ENCODE data around the gene FBLN1.
"Not testable (repeated sequence)": the region's sequence is repeated elsewhere in the genome, so short reads cannot be mapped to it uniquely, and the experiment has no call there.

Gene FBLN1

DNA sequence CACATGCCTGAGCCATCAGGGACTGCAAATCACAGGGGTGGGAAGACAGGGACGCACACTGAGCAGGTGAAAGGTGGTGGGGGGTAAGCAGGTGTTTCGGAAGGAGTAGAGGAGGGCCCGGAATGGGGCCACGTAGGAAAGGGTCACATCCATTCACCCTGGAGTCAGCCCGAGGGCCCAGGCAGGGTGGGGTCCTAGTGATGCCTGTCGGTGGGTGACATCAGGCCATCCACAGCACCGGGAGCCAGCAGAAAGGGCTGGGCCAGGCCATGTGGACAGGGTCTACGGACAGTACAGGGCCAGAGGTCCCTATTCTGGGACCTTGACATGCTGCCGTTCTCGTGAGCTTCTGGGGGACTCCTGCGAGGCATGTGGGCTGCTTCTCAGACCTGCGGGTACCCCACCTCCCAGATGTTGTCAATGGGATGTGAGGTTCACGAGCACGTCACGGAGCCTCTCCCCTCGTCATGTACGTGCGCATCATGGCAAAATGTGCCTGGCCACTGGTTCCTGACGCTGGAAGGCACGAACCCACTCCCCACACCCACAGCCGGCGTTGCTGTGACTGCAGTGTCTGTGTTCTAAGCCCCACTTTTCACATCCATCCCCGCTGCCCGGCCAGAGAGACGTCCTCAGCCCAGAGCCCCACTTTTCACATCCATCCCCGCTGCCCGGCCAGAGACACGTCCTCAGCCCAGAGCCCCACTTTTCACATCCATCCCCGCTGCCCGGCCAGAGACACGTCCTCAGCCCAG is 84.1 kb downstream of the FBLN1 start:
- DNase-seq: no peak
- H3K9me3 Mint-ChIP-seq: no peaks in the 10 kb centered on the region
- H3K4me1 Mint-ChIP-seq (ENCODE audit: low read depth): peaks cover 8% of the 10 kb centered on the region
- H3K27me3 Mint-ChIP-seq: peaks cover 4% of the 10 kb centered on the region
- H3K27ac Mint-ChIP-seq: no peak overlapping the region
- no peak overlapping the region for H3K4me3 Mint-ChIP-seq
- no peaks in the 10 kb centered on the region for H3K36me3 Mint-ChIP-seq (ENCODE audit: low read depth)

DNA sequence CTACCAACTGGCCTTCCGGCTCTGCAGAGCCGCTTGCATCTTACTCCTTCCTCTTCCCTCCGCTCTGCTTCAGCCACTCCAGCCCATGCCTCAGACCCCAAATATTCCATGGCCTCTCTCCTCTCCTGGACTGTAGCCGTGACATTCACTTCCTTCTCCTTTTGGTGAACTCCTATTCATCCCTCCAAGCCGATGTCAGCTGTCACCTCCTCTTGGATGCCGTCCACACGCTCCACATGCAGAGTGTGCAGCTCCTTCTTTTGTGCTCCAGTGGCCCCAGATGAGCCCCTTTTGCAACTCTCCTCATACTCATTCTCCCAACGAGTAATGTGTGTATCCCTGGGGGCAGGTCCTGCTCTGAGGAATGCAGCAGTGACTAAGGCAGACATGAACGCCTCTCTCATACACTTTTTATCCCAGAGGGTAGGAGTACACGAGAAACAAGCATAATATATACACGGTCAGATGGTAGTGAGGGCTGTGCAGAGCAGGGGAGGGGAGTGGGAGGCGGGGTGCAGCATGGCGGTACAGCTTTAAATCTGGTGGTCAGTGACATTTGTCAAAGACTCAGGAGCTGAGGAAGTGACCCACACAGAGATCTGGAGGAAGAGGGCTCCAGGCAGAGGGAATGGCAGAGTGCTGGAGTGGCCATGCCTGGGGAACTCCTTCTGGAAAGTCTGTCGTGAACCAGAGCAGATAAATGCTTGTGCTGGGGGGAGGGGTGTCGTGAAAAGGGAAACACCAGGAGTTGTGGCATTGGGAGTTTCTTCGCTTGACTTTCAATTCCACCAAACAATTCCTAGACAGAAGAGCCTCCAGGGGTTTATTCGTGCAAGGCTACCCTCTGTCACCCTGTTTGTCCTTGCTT is 85.2 kb downstream of the FBLN1 start:
- DNase-seq: no peak
- Mint-ChIP-seq H3K27ac (no peak overlapping the region), H3K4me1 (ENCODE audit: low read depth) (peaks cover 8% of the 10 kb centered on the region), H3K36me3 (ENCODE audit: low read depth) (no peaks in the 10 kb centered on the region), H3K9me3 (no peaks in the 10 kb centered on the region), H3K4me3 (no peak overlapping the region), H3K27me3 (peaks cover 4% of the 10 kb centered on the region)

GRCh38 chr22:45589556-45589955 is 86.9 kb downstream of the FBLN1 start:
- no peak for DNase-seq
- Mint-ChIP-seq H3K4me1 (ENCODE audit: low read depth) (no peaks in the 10 kb centered on the region), H3K27me3 (peaks cover 4% of the 10 kb centered on the region), H3K36me3 (ENCODE audit: low read depth) (no peaks in the 10 kb centered on the region), H3K4me3 (no peak overlapping the region), H3K9me3 (no peaks in the 10 kb centered on the region), H3K27ac (no peak overlapping the region)

GRCh38 chr22:45590262-45590661 is 87.6 kb downstream of the FBLN1 start:
- no peaks in the 10 kb centered on the region for H3K4me1 Mint-ChIP-seq (ENCODE audit: low read depth)
- H3K9me3 Mint-ChIP-seq: no peaks in the 10 kb centered on the region
- DNase-seq: no peak
- H3K4me3 Mint-ChIP-seq: no peak overlapping the region
- H3K27me3 Mint-ChIP-seq: peaks cover 7% of the 10 kb centered on the region
- no peaks in the 10 kb centered on the region for H3K36me3 Mint-ChIP-seq (ENCODE audit: low read depth)
- H3K27ac Mint-ChIP-seq: no peak overlapping the region

DNA sequence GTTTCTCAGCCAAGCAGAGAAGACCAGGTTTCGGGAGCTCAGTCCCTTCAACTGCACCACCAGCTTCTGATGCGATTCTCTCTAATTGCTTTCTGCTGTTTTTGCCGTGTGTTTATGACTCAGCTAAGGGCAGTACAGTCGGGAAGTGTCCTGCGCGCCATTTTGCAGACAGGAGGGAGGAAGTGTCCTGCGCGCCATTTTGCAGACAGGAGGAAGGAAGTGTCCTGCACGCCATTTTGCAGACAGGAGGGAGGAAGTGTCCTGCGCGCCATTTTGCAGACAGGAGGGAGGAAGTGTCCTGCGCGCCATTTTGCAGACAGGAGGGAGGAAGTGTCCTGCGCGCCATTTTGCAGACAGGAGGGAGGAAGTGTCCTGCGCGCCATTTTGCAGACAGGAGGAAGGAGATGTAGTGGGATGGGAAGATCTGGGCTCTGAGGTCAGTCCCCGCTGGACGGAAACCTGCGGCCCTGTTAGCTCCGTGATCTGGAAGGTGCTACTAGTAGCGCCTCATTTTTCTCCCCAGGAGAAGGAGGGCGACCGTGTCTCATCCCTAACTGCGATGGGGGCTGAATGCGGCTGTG is 89.0 kb downstream of the FBLN1 start:
- not testable (repeated sequence) for H3K4me3 Mint-ChIP-seq, DNase-seq, H3K9me3 Mint-ChIP-seq

DNA sequence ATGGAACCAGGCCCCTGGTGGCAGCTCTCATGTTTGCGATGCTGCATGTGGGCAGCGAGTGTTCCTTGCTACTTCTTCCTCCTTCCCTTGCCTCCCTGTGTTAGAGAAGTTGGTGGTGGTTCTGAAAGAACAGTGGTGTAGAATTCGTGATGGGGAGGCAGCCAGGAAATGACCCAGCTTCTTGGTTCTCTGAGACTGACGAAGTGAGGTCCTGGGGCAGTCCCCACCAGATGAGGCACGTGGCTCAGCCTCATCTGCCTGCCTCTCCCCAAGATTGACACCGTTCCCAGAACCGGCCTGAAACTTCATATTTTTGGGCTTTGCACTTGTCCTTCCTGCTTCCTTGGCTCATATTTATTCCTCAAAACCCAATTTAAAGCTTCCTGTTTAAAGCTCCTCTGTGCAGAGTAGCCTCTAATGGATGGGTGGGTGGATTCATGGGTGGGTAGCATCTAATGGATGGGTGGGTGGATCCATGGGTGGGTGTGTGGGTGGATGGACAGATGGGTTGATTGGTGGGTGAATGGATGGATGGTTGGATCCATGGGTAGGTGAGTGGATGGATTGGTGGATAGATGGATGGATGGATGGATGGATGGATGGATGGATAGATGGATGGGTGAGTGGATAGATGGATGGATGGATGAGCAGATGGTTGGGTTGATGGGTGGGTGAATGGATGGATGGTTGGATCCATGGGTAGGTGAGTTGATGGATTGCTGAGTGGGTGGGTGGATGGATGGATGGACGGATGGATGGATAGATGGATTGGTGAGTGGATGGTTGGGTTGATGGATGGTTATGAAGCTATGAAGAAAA is 91.6 kb downstream of the FBLN1 start:
- H3K9me3 Mint-ChIP-seq: no peaks in the 10 kb centered on the region
- no peak overlapping the region for H3K4me3 Mint-ChIP-seq
- DNase-seq: no peak
- no peak overlapping the region for H3K27ac Mint-ChIP-seq
- peaks cover 2% of the 10 kb centered on the region for H3K27me3 Mint-ChIP-seq
- H3K36me3 Mint-ChIP-seq (ENCODE audit: low read depth): no peaks in the 10 kb centered on the region
- no peaks in the 10 kb centered on the region for H3K4me1 Mint-ChIP-seq (ENCODE audit: low read depth)

More for the DNA sequence above, 89.0 kb downstream of the FBLN1 start:
- H3K4me1 Mint-ChIP-seq (ENCODE audit: low read depth); H3K36me3 Mint-ChIP-seq (ENCODE audit: low read depth); H3K27me3 Mint-ChIP-seq; H3K27ac Mint-ChIP-seq: not testable (repeated sequence)

GRCh38 chr22:45597460-45598192 is 94.9 kb downstream of the FBLN1 start:
- H3K27ac Mint-ChIP-seq: no peak overlapping the region
- no peaks in the 10 kb centered on the region for H3K4me1 Mint-ChIP-seq (ENCODE audit: low read depth)
- no peaks in the 10 kb centered on the region for H3K36me3 Mint-ChIP-seq (ENCODE audit: low read depth)
- no peak for DNase-seq
- no peak overlapping the region for H3K4me3 Mint-ChIP-seq
- no peaks in the 10 kb centered on the region for H3K9me3 Mint-ChIP-seq
- peaks cover 4% of the 10 kb centered on the region for H3K27me3 Mint-ChIP-seq

DNA sequence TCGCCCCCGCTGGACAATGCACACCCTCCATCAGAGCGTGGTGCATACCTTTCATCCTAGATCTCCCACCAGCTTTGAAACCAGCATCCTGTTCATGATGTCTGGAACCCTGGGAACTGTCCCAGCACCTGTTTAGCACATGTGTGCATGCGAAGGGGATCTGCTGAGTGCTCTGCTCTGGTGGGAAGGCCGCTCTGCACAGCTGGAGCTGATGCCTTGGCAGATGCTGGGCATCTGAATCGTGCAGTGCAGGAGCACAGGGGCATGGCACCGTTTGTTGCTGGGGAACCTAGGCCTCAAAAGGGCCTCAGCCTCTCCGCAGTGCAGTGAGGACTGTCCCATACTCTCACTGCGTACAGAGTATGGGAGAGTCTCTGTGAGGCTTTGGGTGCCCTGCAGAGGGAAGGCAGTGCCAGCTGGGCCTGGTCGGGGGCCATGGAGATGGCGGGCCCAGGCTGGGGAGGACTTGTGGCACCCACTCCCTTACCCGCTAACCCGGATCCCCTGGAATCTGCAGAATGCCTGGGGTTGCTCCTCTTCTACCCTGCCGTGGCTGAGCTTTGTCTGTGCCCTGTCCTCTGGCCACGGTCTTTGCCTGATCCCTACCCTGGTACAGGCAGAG is 96.0 kb downstream of the FBLN1 start:
- no peaks in the 10 kb centered on the region for H3K4me1 Mint-ChIP-seq (ENCODE audit: low read depth)
- no peak overlapping the region for H3K27ac Mint-ChIP-seq
- no peaks in the 10 kb centered on the region for H3K9me3 Mint-ChIP-seq
- no peak overlapping the region for H3K4me3 Mint-ChIP-seq
- H3K27me3 Mint-ChIP-seq: peaks cover 4% of the 10 kb centered on the region
- no peak for DNase-seq
- no peaks in the 10 kb centered on the region for H3K36me3 Mint-ChIP-seq (ENCODE audit: low read depth)

DNA sequence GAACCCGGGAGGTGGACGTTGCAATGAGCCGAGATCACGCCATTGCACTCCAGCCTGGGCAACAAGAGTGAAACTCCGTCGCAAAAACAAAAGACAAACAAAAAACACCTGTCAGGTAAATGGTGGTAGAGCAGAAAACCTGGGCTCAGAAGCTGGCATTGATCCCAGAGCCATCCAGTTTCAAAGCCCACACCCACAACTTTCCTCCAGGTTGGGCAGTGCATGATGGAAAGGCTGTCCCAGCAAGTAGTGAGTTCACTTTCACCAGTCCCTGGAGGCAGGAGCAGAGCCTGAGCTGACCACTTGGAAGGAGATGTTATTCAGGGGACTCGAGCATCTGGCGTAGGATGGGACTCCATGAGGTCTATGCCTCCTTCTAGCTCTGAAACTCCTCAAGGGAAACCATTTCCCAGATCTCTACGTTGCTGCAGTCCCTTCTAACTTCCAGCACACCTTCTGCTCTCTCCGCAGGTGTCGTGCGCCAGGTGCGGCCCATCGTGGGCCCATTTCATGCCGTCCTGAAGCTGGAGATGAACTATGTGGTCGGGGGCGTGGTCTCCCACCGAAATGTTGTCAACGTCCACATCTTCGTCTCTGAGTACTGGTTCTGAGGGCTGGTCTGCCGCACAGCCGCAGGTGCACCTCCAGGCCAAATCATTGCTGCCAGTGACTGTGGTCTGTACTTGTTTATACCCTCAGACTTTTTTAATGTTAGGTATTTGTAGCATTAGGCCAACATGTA is 97.3 kb downstream of the FBLN1 start:
- no peaks in the 10 kb centered on the region for H3K4me1 Mint-ChIP-seq (ENCODE audit: low read depth)

DNA sequence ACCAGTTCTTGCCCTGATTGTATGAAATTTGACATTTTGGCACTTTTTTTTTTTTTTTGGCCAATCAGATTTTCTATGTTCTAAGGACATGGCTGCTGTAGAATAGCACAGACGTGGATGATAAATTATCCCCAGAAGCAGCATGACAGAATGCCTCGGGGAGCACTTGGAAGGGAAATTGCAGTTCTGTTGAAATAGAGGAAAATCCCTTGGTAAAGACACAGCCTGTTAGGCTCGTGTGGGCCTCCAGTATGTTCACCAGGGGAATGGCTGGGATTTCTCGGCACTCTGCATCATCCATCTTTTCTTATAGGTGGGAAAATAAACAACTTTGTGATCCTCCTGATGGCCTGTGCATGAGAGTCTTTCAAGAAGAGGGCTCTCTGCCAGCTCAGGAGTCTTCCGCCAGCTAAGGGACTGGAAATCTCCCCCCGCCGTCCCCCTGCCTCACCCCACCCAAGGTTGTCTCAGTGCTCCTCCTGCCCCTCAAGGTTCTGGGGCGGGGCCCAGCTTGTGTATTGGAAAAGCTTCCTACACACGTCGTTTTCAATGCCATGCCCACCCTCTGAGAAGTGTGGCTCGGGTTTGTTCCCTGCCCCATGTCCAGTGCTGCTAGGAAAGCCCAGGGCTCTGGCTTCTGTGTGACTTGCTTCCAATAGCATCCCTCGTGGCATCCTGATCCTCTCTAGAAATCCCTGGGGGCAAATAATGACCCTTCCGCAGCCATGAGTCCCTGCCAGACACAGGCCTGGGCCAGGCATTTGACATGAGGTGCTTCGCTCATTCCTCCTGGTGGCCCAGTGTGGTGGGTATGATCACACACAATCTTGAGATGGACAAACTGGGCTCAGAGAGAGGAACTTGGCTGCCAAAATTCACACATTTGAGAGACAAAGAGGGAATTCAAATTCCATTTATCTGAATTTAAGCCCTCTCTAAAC is 98.4 kb downstream of the FBLN1 start:
- Mint-ChIP-seq H3K27ac (no peak overlapping the region), H3K4me1 (ENCODE audit: low read depth) (no peaks in the 10 kb centered on the region), H3K27me3 (peaks cover 2% of the 10 kb centered on the region), H3K4me3 (no peak overlapping the region), H3K9me3 (no peaks in the 10 kb centered on the region), H3K36me3 (ENCODE audit: low read depth) (no peaks in the 10 kb centered on the region)
- no peak for DNase-seq

More for the DNA sequence above, 97.3 kb downstream of the FBLN1 start:
- Mint-ChIP-seq H3K36me3 (ENCODE audit: low read depth) (no peaks in the 10 kb centered on the region), H3K27me3 (peaks cover 2% of the 10 kb centered on the region), H3K27ac (no peak overlapping the region), H3K9me3 (no peaks in the 10 kb centered on the region), H3K4me3 (no peak overlapping the region)
- DNase-seq: no peak

- Mint-ChIP-seq H3K36me3 (ENCODE audit: low read depth) (no peaks in the 10 kb centered on the region), H3K27ac (no peak overlapping the region), H3K4me3 (no peak overlapping the region), H3K27me3 (peaks cover 6% of the 10 kb centered on the region), H3K4me1 (ENCODE audit: low read depth) (no peaks in the 10 kb centered on the region), H3K9me3 (no peaks in the 10 kb centered on the region)
- DNase-seq: no peak
These were observed 99.5 kb downstream of the FBLN1 start for GRCh38 chr22:45602004-45602733.
